ENCODE data around the gene RRP15. TPM values are rescaled to one million over a fixed set of nuclear protein-coding genes. Genes with fewer than 3 reads are reported as not detected.

The RRP15 gene
- total RNA-seq, 4 donors from 2014 or later, result 4.8 to 11.6 (median 6.7) TPM

DNA sequence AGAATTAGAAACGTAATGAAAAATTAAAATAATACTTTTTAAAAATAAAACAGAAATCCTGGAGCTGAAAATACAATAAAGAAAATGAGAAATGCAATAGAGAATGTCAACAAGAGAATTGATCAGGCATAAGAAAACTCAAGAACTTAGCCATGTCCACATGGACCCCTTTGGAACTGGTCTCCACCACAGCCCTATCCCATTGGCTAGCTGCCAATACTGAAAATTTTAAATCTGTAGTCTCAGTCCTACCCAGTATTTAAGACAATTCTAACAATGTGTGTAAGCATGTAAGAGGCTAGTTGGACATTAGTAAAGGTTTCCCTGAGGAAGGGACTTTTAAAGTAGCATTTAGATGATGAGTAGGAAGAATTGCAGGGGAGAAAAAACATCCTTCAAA, 25.8 kb upstream of the RRP15 start:
- Histone ChIP-seq H3K4me1 (no peaks in the 10 kb centered on the region), H3K27ac (no peak overlapping the region), H3K36me3 (no peaks in the 10 kb centered on the region), H3K4me3 (no peak overlapping the region), H3K9me3 (no peaks in the 10 kb centered on the region), H3K27me3 (peaks cover 5% of the 10 kb centered on the region)
- TF ChIP-seq POLR2AphosphoS5 (IDR thresholded peaks at IDR 0.05) (no peak), EP300 (IDR thresholded peaks at IDR 0.05) (no peak), POLR2A (IDR thresholded peaks at IDR 0.05) (no peak), CTCF (IDR thresholded peaks at IDR 0.05) (no peak)
- no peak for DNase-seq (ENCODE audit: low spot score in 2 of 2)
- WGBS, result 65% methylated on average over 1 of the region's 1 CpG

DNA sequence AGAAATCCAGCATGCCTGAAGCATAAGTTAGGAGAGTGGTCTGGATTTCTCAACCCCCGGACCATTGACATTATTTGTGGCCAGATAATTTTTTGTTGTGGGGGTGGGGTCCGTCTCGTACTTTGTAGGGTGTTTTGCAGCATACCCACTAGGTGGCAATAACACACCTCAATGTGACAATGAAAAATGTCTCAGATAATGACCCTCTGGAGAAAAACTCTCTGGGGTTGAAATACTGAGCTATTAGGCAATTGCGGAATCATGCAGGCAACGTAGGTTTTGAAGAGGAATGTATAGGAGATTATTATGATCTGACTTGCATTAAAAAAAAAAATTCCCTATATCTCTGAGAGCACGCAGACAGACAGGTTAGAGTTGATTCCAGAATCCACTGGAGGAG, 25.3 kb upstream of the RRP15 start:
- DNase-seq (ENCODE audit: low spot score in 2 of 2), result no peak
- H3K27ac ChIP-seq, result no peak overlapping the region
- H3K27me3 ChIP-seq, result peaks cover 5% of the 10 kb centered on the region
- no peaks in the 10 kb centered on the region for H3K9me3 ChIP-seq
- no peak for TF ChIP-seq POLR2A (IDR thresholded peaks at IDR 0.05)
- no peak overlapping the region for H3K4me3 ChIP-seq
- WGBS, result 46% methylated on average over 6 of the region's 6 CpGs
- no peaks in the 10 kb centered on the region for H3K36me3 ChIP-seq
- no peaks in the 10 kb centered on the region for H3K4me1 ChIP-seq

DNA sequence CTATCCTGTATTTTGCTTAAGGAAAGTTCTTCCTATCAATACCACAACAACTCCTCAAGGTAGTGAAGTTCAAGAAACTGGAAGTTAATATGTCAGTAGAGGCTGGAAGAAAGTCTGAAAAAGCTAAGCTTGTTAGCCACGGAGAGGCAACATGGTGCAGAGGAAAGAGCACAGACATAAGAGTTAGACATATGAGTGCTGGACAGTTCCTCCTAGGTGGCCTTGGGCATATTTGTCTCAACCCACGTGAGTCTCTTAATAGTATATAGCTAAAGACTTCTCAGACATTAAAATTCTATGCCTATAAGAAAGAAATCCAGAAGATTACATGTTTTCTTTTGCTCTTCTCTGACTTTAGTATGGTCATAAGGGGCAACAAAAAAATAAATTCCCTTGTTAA, 22.8 kb upstream of the RRP15 start:
- Histone ChIP-seq H3K4me1 (no peaks in the 10 kb centered on the region), H3K27me3 (peaks cover 8% of the 10 kb centered on the region), H3K4me3 (no peak overlapping the region), H3K27ac (no peak overlapping the region), H3K36me3 (no peaks in the 10 kb centered on the region), H3K9me3 (no peaks in the 10 kb centered on the region)
- TF ChIP-seq POLR2A (IDR thresholded peaks at IDR 0.05), result no peak
- TF ChIP-seq CTCF (IDR thresholded peaks at IDR 0.05), result no peak
- TF ChIP-seq EP300 (IDR thresholded peaks at IDR 0.05), result no peak
- TF ChIP-seq POLR2AphosphoS5 (IDR thresholded peaks at IDR 0.05), result no peak
- DNase-seq (ENCODE audit: low spot score in 2 of 2), result no peak
- 48% methylated on average over 2 of the region's 2 CpGs for WGBS

- DNase-seq (ENCODE audit: low spot score in 2 of 2), result no peak
- Histone ChIP-seq H3K36me3 (no peaks in the 10 kb centered on the region), H3K27ac (no peak overlapping the region), H3K9me3 (no peaks in the 10 kb centered on the region), H3K4me1 (no peaks in the 10 kb centered on the region), H3K27me3 (peaks cover 8% of the 10 kb centered on the region), H3K4me3 (no peak overlapping the region)
- TF ChIP-seq POLR2A (IDR thresholded peaks at IDR 0.05) (no peak), EP300 (IDR thresholded peaks at IDR 0.05) (no peak), POLR2AphosphoS5 (IDR thresholded peaks at IDR 0.05) (no peak), CTCF (IDR thresholded peaks at IDR 0.05) (no peak)
- WGBS, result 74% methylated on average over 2 of the region's 2 CpGs
These were observed 18.7 kb upstream of the RRP15 start for GRCh38 chr1:218266356-218266755.

DNA sequence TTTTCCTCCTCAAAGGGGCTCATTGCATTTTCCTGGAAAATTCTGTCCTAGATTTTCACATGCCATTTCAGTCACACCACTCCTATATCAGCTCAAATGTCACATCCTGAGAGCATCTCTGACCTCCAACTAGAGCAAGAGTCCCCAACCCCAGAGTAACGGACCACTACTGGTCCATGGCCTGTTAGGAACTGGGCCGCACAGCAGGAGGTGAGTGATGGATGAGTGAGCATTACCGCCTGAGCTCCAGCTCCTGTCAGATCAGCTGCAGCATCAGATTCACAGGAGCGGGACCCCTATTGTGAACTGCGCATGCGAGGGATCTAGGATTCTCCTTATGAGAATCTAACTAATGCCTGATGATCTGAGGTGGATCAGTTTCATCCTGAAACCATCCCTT, 12.7 kb upstream of the RRP15 start:
- 89% methylated on average over 6 of the region's 6 CpGs for WGBS
- no peak for TF ChIP-seq EP300 (IDR thresholded peaks at IDR 0.05)
- TF ChIP-seq POLR2AphosphoS5 (IDR thresholded peaks at IDR 0.05), result no peak
- no peak for TF ChIP-seq POLR2A (IDR thresholded peaks at IDR 0.05)
- no peak for TF ChIP-seq CTCF (IDR thresholded peaks at IDR 0.05)
- H3K4me3 ChIP-seq, result no peak overlapping the region

DNA sequence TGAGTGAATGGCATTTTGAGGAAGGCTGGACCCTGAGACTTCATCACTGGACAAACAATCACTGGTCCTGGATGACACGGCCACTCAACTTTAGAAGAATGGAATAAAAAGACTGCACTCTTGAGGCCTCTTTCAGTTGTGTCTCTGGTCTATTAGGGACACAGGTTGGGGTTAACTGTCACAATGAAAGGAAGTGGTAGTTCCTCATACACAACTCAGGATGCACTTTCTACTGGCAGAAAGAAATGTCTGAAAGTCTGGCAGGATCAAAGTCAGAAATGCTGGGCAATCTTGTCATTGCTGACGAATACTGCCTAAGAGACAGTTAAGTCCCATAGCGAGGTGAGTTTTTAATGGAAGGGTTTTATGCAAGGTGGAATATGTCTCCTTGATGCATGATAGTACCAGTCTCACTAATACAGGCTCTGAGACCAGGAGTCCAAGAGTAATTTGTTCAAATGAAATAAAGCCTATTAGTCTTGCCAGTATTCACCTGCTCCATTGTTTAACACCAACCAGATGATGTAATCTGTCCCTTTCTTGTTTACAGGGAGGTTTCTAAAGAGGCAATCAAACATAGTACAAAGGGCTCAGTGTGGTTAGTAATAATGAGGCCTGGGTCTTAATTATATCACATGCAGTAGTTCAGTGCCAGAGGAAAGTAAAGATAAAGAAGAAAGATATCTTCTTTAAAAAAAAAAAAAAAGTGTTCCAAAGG, 11.2 kb upstream of the RRP15 start:
- TF ChIP-seq POLR2A (IDR thresholded peaks at IDR 0.05), result no peak
- no peak for TF ChIP-seq POLR2AphosphoS5 (IDR thresholded peaks at IDR 0.05)
- TF ChIP-seq EP300 (IDR thresholded peaks at IDR 0.05), result no peak
- TF ChIP-seq CTCF (IDR thresholded peaks at IDR 0.05), result no peak
- H3K4me3 ChIP-seq, result no peak overlapping the region
- H3K9me3 ChIP-seq, result no peaks in the 10 kb centered on the region

More for the DNA sequence above, 12.7 kb upstream of the RRP15 start:
- Histone ChIP-seq H3K27me3 (no peaks in the 10 kb centered on the region), H3K9me3 (no peaks in the 10 kb centered on the region), H3K27ac (no peak overlapping the region), H3K36me3 (no peaks in the 10 kb centered on the region), H3K4me1 (no peaks in the 10 kb centered on the region)
- DNase-seq (ENCODE audit: low spot score in 2 of 2), result no peak

More for the DNA sequence above, 11.2 kb upstream of the RRP15 start:
- Histone ChIP-seq H3K27ac (no peak overlapping the region), H3K27me3 (no peaks in the 10 kb centered on the region), H3K4me1 (no peaks in the 10 kb centered on the region), H3K36me3 (no peaks in the 10 kb centered on the region)
- no peak for DNase-seq (ENCODE audit: low spot score in 2 of 2)
- 65% methylated on average over 3 of the region's 3 CpGs for WGBS
